ENCODE results near the gene FANCC.
A peak's percentile ranks its signal among the peaks of the same experiment; 100 is the strongest.

The FANCC gene

GRCh38 chr9:95125652-95126051, 191.9 kb downstream of the FANCC start:
- Mint-ChIP-seq H3K4me1 (peaks cover 0 to 5% of the 10 kb centered on the region in 2 donors), H3K27me3 (peaks cover 0 to 7% of the 10 kb centered on the region in 2 donors), H3K36me3 (peaks cover 9 to 26% of the 10 kb centered on the region in 2 donors), H3K9me3 (no peaks in the 10 kb centered on the region), H3K27ac (no peak overlapping the region), H3K4me3 (no peak overlapping the region)
- ATAC-seq (replicated peaks), result no peak
- DNase-seq, result no peak

GRCh38 chr9:95124582-95125367, 192.7 kb downstream of the FANCC start:
- Mint-ChIP-seq H3K36me3 (peaks cover 8 to 25% of the 10 kb centered on the region in 2 donors), H3K4me3 (no peak overlapping the region), H3K27ac (no peak overlapping the region), H3K4me1 (peaks cover 0 to 5% of the 10 kb centered on the region in 2 donors), H3K9me3 (no peaks in the 10 kb centered on the region), H3K27me3 (peaks cover 0 to 3% of the 10 kb centered on the region in 2 donors)
- DNase-seq (no peak), ATAC-seq (replicated peaks) (no peak)

- ATAC-seq (replicated peaks) (no peak), DNase-seq (no peak)
- H3K9me3 Mint-ChIP-seq, result no peaks in the 10 kb centered on the region
- no peaks in the 10 kb centered on the region for H3K4me1 Mint-ChIP-seq
- H3K36me3 Mint-ChIP-seq, result peaks cover 7 to 26% of the 10 kb centered on the region in 2 donors
- no peak overlapping the region for H3K27ac Mint-ChIP-seq
- no peaks in the 10 kb centered on the region for H3K27me3 Mint-ChIP-seq
- no peak overlapping the region for H3K4me3 Mint-ChIP-seq
Measured at GRCh38 chr9:95120781-95121370, 196.6 kb downstream of the FANCC start.

GRCh38 chr9:95118596-95118995, 198.9 kb downstream of the FANCC start:
- ATAC-seq (replicated peaks) (no peak), DNase-seq (no peak)
- Mint-ChIP-seq H3K9me3 (no peaks in the 10 kb centered on the region), H3K27ac (no peak overlapping the region), H3K36me3 (peaks cover 2 to 18% of the 10 kb centered on the region in 2 donors), H3K4me1 (no peaks in the 10 kb centered on the region), H3K4me3 (no peak overlapping the region), H3K27me3 (no peaks in the 10 kb centered on the region)

- DNase-seq, result no peak
- Mint-ChIP-seq H3K4me3 (no peak overlapping the region), H3K9me3 (no peaks in the 10 kb centered on the region), H3K36me3 (peaks cover 7 to 24% of the 10 kb centered on the region in 2 donors), H3K27me3 (no peaks in the 10 kb centered on the region), H3K27ac (no peak overlapping the region), H3K4me1 (no peaks in the 10 kb centered on the region)
- no peak for ATAC-seq (replicated peaks)
Measured at GRCh38 chr9:95116808-95117204, 200.7 kb downstream of the FANCC start.

GRCh38 chr9:95116002-95116807, 201.3 kb downstream of the FANCC start:
- DNase-seq (no peak), ATAC-seq (replicated peaks) (no peak)
- Mint-ChIP-seq H3K27ac (no peak overlapping the region), H3K4me3 (no peak overlapping the region), H3K27me3 (no peaks in the 10 kb centered on the region), H3K4me1 (no peaks in the 10 kb centered on the region), H3K9me3 (no peaks in the 10 kb centered on the region), H3K36me3 (peaks cover 8 to 27% of the 10 kb centered on the region in 2 donors)

GRCh38 chr9:95115104-95115503, 202.4 kb downstream of the FANCC start:
- no peak overlapping the region for H3K27ac Mint-ChIP-seq
- H3K9me3 Mint-ChIP-seq, result no peaks in the 10 kb centered on the region
- peaks cover 8 to 28% of the 10 kb centered on the region in 2 donors for H3K36me3 Mint-ChIP-seq
- H3K4me3 Mint-ChIP-seq, result no peak overlapping the region
- no peaks in the 10 kb centered on the region for H3K27me3 Mint-ChIP-seq
- no peaks in the 10 kb centered on the region for H3K4me1 Mint-ChIP-seq
- ATAC-seq (replicated peaks) (no peak), DNase-seq (no peak)

- H3K27me3 Mint-ChIP-seq, result no peaks in the 10 kb centered on the region
- H3K36me3 Mint-ChIP-seq, result peaks cover 8 to 41% of the 10 kb centered on the region in 2 donors
- no peaks in the 10 kb centered on the region for H3K4me1 Mint-ChIP-seq
- no peak overlapping the region for H3K27ac Mint-ChIP-seq
- ATAC-seq (replicated peaks), result no peak
- no peak for DNase-seq
- H3K4me3 Mint-ChIP-seq, result no peak overlapping the region
- H3K9me3 Mint-ChIP-seq, result no peaks in the 10 kb centered on the region
Measured at GRCh38 chr9:95112436-95113280, 204.9 kb downstream of the FANCC start.

- H3K27me3 Mint-ChIP-seq, result no peaks in the 10 kb centered on the region
- DNase-seq, result no peak
- H3K27ac Mint-ChIP-seq, result no peak overlapping the region
- no peaks in the 10 kb centered on the region for H3K9me3 Mint-ChIP-seq
- H3K36me3 Mint-ChIP-seq, result peaks cover 12 to 44% of the 10 kb centered on the region in 2 donors
- H3K4me1 Mint-ChIP-seq, result no peaks in the 10 kb centered on the region
- H3K4me3 Mint-ChIP-seq, result no peak overlapping the region
- ATAC-seq (replicated peaks), result no peak
Measured at GRCh38 chr9:95111716-95112115, 205.8 kb downstream of the FANCC start.

- Mint-ChIP-seq H3K4me1 (no peaks in the 10 kb centered on the region), H3K27me3 (no peaks in the 10 kb centered on the region), H3K9me3 (no peaks in the 10 kb centered on the region), H3K4me3 (no peak overlapping the region), H3K27ac (no peak overlapping the region), H3K36me3 (peaks cover 13 to 44% of the 10 kb centered on the region in 2 donors)
- no peak for ATAC-seq (replicated peaks)
- DNase-seq, result no peak
Measured at GRCh38 chr9:95110921-95111525, 206.5 kb downstream of the FANCC start.

- no peak for DNase-seq
- Mint-ChIP-seq H3K36me3 (peaks cover 13 to 49% of the 10 kb centered on the region in 2 donors), H3K27ac (no peak overlapping the region), H3K27me3 (no peaks in the 10 kb centered on the region), H3K9me3 (no peaks in the 10 kb centered on the region), H3K4me1 (no peaks in the 10 kb centered on the region), H3K4me3 (no peak overlapping the region)
- no peak for ATAC-seq (replicated peaks)
Measured at GRCh38 chr9:95109456-95109855, 208.1 kb downstream of the FANCC start.

- Mint-ChIP-seq H3K4me3 (no peak overlapping the region), H3K27me3 (no peaks in the 10 kb centered on the region), H3K27ac (peak overlapping the region; percentile 27), H3K36me3 (peaks cover 13 to 49% of the 10 kb centered on the region in 2 donors), H3K9me3 (no peaks in the 10 kb centered on the region), H3K4me1 (no peaks in the 10 kb centered on the region)
- DNase-seq (no peak), ATAC-seq (replicated peaks) (no peak)
Measured at GRCh38 chr9:95108777-95109176, 208.7 kb downstream of the FANCC start.

GRCh38 chr9:95107976-95108375, 209.5 kb downstream of the FANCC start:
- H3K4me1 Mint-ChIP-seq, result no peaks in the 10 kb centered on the region
- H3K4me3 Mint-ChIP-seq, result no peak overlapping the region
- H3K36me3 Mint-ChIP-seq, result peaks cover 12 to 52% of the 10 kb centered on the region in 2 donors
- H3K9me3 Mint-ChIP-seq, result no peaks in the 10 kb centered on the region
- H3K27ac Mint-ChIP-seq, result no peak overlapping the region
- DNase-seq, result no peak
- no peak for ATAC-seq (replicated peaks)
- H3K27me3 Mint-ChIP-seq, result no peaks in the 10 kb centered on the region
